Measurements from ENCODE around the gene RNF175.
"Not testable (repeated sequence)": the region's sequence is repeated elsewhere in the genome, so short reads cannot be mapped to it uniquely, and the experiment has no call there.

RNF175 gene

GRCh38 chr4:153710681-153711080 lies 49.1 kb downstream of the RNF175 start:
- no peak overlapping the region for H3K9ac ChIP-seq (ENCODE audit: low read depth, low read length)
- H3K36me3 ChIP-seq (ENCODE audit: insufficient read depth, low read length) = no peaks in the 10 kb centered on the region
- H3K9me3 ChIP-seq (ENCODE audit: control insufficient read depth, insufficient read depth, low read length) = no peaks in the 10 kb centered on the region
- H3K4me1 ChIP-seq (ENCODE audit: insufficient read depth, low read length) = no peaks in the 10 kb centered on the region

- H3K9me3 ChIP-seq (ENCODE audit: control insufficient read depth, insufficient read depth, low read length) = no peaks in the 10 kb centered on the region
- no peaks in the 10 kb centered on the region for H3K36me3 ChIP-seq (ENCODE audit: insufficient read depth, low read length)
- H3K4me1 ChIP-seq (ENCODE audit: insufficient read depth, low read length) = no peaks in the 10 kb centered on the region
- H3K9ac ChIP-seq (ENCODE audit: low read depth, low read length) = no peak overlapping the region
Observed at GRCh38 chr4:153706519-153706918, 53.3 kb downstream of the RNF175 start.

DNA sequence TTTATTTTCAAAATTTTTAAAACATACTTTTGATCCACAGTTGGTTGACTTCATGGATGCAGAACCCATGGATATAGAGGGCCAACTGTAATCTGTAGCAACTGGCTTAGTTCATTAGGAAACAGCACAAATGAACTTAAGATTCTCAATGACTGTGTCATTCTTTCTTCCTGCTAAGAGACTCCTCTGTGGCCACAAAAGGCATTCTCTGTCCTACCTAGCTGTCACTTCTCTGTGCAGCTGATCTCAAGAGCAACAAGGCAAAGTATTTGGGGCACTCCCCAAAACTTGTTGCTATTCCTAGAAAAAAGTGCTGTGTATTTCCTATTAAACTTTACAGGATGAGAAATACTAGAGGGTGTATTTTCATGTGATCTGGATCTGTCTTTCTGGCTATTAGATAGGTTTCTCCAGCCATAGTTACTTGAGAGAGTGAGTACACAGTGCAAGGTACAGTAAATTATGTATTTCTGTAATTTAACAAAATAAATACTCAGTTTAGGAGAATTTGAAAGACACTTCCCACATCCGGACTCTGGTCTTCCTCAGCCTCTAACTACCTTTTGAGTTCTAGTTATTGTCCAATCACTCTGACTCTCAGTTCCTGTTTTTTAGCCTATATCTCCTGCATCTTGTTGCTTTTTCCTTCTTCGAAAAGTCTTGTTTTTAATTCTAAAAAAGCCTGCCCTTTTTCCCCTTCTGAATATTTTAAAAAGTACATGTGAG lies 53.9 kb downstream of the RNF175 start:
- Histone ChIP-seq H3K9me3 (ENCODE audit: control insufficient read depth, insufficient read depth, low read length) (no peaks in the 10 kb centered on the region), H3K4me1 (ENCODE audit: insufficient read depth, low read length) (no peaks in the 10 kb centered on the region), H3K36me3 (ENCODE audit: insufficient read depth, low read length) (no peaks in the 10 kb centered on the region), H3K9ac (ENCODE audit: low read depth, low read length) (no peak overlapping the region)

DNA sequence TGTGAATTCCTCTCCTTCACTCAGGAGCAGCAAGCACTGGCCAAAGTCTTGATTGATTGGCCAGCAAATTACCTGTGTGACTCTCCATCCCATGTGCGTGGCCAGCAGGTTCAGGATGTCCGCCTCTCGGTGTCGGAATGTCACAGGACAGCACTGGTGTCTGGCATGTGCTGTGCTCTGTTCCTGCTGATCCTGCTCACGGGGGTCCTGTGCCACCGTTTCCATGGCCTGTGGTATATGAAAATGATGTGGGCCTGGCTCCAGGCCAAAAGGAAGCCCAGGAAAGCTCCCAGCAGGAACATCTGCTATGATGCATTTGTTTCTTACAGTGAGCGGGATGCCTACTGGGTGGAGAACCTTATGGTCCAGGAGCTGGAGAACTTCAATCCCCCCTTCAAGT lies 55.3 kb downstream of the RNF175 start:
- H3K36me3 ChIP-seq (ENCODE audit: insufficient read depth, low read length) = no peaks in the 10 kb centered on the region
- H3K4me1 ChIP-seq (ENCODE audit: insufficient read depth, low read length) = no peaks in the 10 kb centered on the region
- no peak overlapping the region for H3K9ac ChIP-seq (ENCODE audit: low read depth, low read length)
- H3K9me3 ChIP-seq (ENCODE audit: control insufficient read depth, insufficient read depth, low read length) = no peaks in the 10 kb centered on the region

DNA sequence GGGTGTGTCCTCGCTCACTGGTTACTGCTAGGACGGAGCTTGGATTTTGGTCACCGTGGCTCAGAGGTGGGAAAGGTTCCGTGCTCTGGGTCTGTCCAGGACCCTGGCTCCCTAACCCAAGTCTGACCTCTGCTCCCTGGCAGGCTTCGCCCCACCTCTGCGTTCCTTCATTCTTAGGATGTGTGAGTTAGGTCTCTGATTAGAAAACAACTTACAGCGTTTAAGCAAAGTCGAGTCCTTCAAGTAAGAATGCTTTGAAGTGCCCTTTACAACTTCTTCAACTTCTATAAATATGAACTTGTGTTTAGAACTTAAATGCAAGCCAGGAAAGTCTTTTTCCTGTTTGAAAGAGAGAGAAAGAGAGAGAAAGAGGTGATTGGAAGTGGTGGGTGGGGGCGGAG lies 74.9 kb downstream of the RNF175 start:
- Histone ChIP-seq H3K9me3 (ENCODE audit: control insufficient read depth, insufficient read depth, low read length) (peaks cover 10% of the 10 kb centered on the region), H3K36me3 (ENCODE audit: insufficient read depth, low read length) (no peaks in the 10 kb centered on the region), H3K4me1 (ENCODE audit: insufficient read depth, low read length) (no peaks in the 10 kb centered on the region), H3K9ac (ENCODE audit: low read depth, low read length) (peak overlapping the region; percentile 69; the same call in 1 of the 2 replicates)

GRCh38 chr4:153684182-153684970 lies 75.4 kb downstream of the RNF175 start, which contains the start of gene TLR2:
Gene TLR2 (plus strand): TSS chr4:153684280. CDS start chr4:153702908, 18,628 bp downstream.
- Histone ChIP-seq H3K36me3 (ENCODE audit: insufficient read depth, low read length) (no peaks in the 10 kb centered on the region), H3K4me1 (ENCODE audit: insufficient read depth, low read length) (no peaks in the 10 kb centered on the region), H3K9me3 (ENCODE audit: control insufficient read depth, insufficient read depth, low read length) (peaks cover 10% of the 10 kb centered on the region), H3K9ac (ENCODE audit: low read depth, low read length) (peak within 1 kb of the TSS; percentile 69)

DNA sequence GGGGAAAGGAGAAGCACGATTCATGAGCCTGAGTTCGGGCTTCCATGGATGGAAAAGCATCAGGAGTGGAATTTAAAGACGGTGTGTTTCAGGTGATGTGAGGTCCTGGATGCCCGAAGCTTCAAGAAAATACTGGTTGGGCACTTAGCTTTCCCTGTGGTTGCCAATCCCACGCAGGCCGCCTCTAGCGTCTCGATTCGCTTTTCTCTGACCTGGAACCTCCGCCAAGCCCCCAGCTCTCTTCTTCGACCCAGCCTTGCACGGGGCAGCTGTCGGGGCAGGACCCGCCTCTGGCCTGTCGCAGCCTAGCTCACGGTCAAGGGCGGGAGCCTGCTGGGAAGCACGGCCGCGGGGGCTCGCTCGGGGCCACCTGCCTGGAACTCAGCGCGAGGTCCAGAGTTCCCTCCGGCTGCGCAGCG lies 76.1 kb downstream of the RNF175 start:
- H3K9me3 ChIP-seq (ENCODE audit: control insufficient read depth, insufficient read depth, low read length) = peaks cover 10% of the 10 kb centered on the region
- H3K9ac ChIP-seq (ENCODE audit: low read depth, low read length) = peak overlapping the region; percentile 69
- H3K36me3 ChIP-seq (ENCODE audit: insufficient read depth, low read length) = no peaks in the 10 kb centered on the region
- no peaks in the 10 kb centered on the region for H3K4me1 ChIP-seq (ENCODE audit: insufficient read depth, low read length)

DNA sequence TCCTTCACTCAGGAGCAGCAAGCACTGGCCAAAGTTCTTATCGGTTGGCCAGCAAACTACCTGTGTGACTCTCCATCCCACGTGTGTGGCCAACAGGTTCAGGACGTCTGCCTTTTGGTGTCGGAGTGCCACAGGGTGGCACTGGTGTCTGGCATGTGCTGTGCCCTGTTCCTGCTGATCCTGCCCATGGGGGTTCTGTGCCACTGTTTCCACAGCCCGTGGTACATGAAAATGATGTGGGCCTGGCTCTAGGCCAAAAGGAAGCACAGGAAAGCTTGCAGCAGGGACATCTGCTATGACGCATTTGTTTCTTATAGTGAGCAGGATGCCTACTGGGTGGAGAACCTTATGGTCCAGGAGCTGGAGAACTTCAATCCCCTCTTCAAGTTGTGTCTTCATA lies 80.3 kb downstream of the RNF175 start:
- Histone ChIP-seq H3K4me1 (ENCODE audit: insufficient read depth, low read length) (no peaks in the 10 kb centered on the region), H3K9me3 (ENCODE audit: control insufficient read depth, insufficient read depth, low read length) (no peaks in the 10 kb centered on the region), H3K9ac (ENCODE audit: low read depth, low read length) (no peak overlapping the region), H3K36me3 (ENCODE audit: insufficient read depth, low read length) (no peaks in the 10 kb centered on the region)

DNA sequence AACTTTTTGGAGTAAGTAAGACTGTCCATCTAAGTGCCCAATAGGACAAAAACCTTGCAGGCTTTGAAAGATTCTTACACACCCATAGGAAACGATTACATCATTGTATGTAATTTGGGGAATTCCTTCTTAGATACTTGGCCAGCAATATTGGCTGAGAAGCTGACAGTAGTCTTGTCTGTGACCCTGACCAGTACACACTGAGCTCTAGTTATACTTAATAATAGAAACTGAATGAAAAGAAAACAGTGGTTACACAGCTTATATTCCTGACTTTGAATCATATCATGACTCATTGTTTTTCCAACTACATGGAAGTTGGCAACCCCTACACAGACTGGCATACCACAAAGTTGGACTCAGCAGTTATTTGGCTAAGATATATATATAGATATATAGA lies 82.8 kb downstream of the RNF175 start:
- no peaks in the 10 kb centered on the region for H3K36me3 ChIP-seq (ENCODE audit: insufficient read depth, low read length)
- no peaks in the 10 kb centered on the region for H3K4me1 ChIP-seq (ENCODE audit: insufficient read depth, low read length)
- H3K9me3 ChIP-seq (ENCODE audit: control insufficient read depth, insufficient read depth, low read length) = no peaks in the 10 kb centered on the region
- no peak overlapping the region for H3K9ac ChIP-seq (ENCODE audit: low read depth, low read length)

- H3K36me3 ChIP-seq (ENCODE audit: insufficient read depth, low read length) = no peaks in the 10 kb centered on the region
- H3K9ac ChIP-seq (ENCODE audit: low read depth, low read length) = no peak overlapping the region
- no peaks in the 10 kb centered on the region for H3K4me1 ChIP-seq (ENCODE audit: insufficient read depth, low read length)
- no peaks in the 10 kb centered on the region for H3K9me3 ChIP-seq (ENCODE audit: control insufficient read depth, insufficient read depth, low read length)
Observed at GRCh38 chr4:153676486-153676885, 83.3 kb downstream of the RNF175 start.

DNA sequence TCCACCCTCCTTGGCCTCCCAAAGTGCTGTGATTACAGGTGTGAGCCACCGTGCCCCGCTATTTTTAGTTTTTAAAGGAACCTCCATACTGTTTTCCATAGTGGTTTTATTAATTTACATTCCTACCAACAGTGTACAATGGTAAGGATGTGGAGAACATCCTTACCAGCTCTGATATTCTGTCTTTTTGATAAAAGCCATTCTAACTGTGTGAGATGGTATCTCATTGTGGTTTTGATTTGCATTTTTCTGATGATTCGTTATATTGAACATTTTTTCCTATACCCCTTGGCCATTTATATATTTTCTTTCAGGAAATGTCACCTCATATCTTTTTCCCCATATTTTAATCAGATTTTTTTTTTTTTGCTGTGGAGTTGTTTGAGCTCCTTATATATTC lies 90.0 kb downstream of the RNF175 start:
- no peak overlapping the region for H3K9ac ChIP-seq (ENCODE audit: low read depth, low read length)
- H3K36me3 ChIP-seq (ENCODE audit: insufficient read depth, low read length) = no peaks in the 10 kb centered on the region
- H3K9me3 ChIP-seq (ENCODE audit: control insufficient read depth, insufficient read depth, low read length) = no peaks in the 10 kb centered on the region
- no peaks in the 10 kb centered on the region for H3K4me1 ChIP-seq (ENCODE audit: insufficient read depth, low read length)

GRCh38 chr4:153668647-153669046 lies 91.2 kb downstream of the RNF175 start:
- no peaks in the 10 kb centered on the region for H3K4me1 ChIP-seq (ENCODE audit: insufficient read depth, low read length)
- no peak overlapping the region for H3K9ac ChIP-seq (ENCODE audit: low read depth, low read length)
- H3K36me3 ChIP-seq (ENCODE audit: insufficient read depth, low read length) = no peaks in the 10 kb centered on the region
- no peaks in the 10 kb centered on the region for H3K9me3 ChIP-seq (ENCODE audit: control insufficient read depth, insufficient read depth, low read length)

GRCh38 chr4:153666505-153666904 lies 93.3 kb downstream of the RNF175 start:
- H3K9ac ChIP-seq (ENCODE audit: low read depth, low read length); H3K36me3 ChIP-seq (ENCODE audit: insufficient read depth, low read length); H3K4me1 ChIP-seq (ENCODE audit: insufficient read depth, low read length); H3K9me3 ChIP-seq (ENCODE audit: control insufficient read depth, insufficient read depth, low read length): not testable (repeated sequence)

- no peaks in the 10 kb centered on the region for H3K36me3 ChIP-seq (ENCODE audit: insufficient read depth, low read length)
- no peaks in the 10 kb centered on the region for H3K4me1 ChIP-seq (ENCODE audit: insufficient read depth, low read length)
- H3K9ac ChIP-seq (ENCODE audit: low read depth, low read length) = no peak overlapping the region
Observed at GRCh38 chr4:153663667-153664066, 96.2 kb downstream of the RNF175 start.

DNA sequence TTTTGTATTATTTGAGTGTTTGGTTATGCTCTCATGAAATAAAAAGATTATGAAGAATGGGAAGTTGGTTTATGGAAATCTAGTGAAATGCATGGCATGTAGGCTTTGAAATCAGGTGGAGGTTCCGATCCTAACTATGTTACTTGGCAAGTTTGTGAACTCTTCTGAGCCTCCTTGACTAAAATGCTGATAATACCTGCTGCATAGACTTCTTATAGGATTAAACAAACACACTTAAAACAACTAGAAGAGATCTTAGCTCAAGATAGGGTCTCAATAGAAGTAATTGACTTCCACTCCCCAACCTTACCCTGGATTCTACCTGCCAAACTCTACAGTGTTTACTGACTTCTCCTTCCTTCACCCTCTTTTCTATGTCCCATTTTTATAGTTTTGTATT lies 97.9 kb downstream of the RNF175 start:
- H3K9ac ChIP-seq (ENCODE audit: low read depth, low read length) = no peak overlapping the region

More at GRCh38 chr4:153663667-153664066, 96.2 kb downstream of the RNF175 start:
- no peaks in the 10 kb centered on the region for H3K9me3 ChIP-seq (ENCODE audit: control insufficient read depth, insufficient read depth, low read length)

More for the DNA sequence above, 97.9 kb downstream of the RNF175 start:
- Histone ChIP-seq H3K9me3 (ENCODE audit: control insufficient read depth, insufficient read depth, low read length) (no peaks in the 10 kb centered on the region), H3K36me3 (ENCODE audit: insufficient read depth, low read length) (no peaks in the 10 kb centered on the region), H3K4me1 (ENCODE audit: insufficient read depth, low read length) (no peaks in the 10 kb centered on the region)

Measured in ES-I3 (cell line).